Measurements from ENCODE around the gene AMIGO3.

DNA sequence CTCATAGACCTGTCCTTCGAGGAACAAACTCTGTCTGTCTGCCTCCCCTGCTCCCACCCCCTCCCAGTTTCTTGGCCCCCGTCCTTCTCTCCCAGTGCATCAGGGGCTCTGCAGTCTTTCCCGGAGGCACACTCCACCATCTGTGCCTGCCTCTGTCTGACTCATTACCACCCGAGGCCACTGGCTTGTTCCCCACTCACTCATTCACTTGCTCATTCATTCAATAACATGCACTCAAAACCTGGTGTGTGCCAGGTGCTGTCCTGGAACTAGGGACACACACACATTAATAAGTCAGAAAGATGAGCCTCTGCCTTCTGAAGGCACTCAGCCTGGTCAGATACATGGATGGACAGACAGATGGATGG lies 12.4 kb downstream of the AMIGO3 start:
- TF ChIP-seq CTCF (IDR thresholded peaks at IDR 0.05) (no peak), EZH2 (IDR thresholded peaks at IDR 0.05) (no peak), EZH2phosphoT487 (IDR thresholded peaks at IDR 0.05) (no peak)

Data from neural progenitor cell (in vitro differentiated cells).